Mammary epithelial cell (primary cell): ENCODE data around the gene PARP1.

Experiments
- CTCF ChIP-seq, 2 donors: IDR thresholded peaks in 1 of 2; conservative IDR thresholded peaks in 1 of 2; 2 replicates each; pipeline ENCODE4 v1.5.1; 2011 to 2012; ENCODE audit warnings: inconsistent platforms in 2 of 2, low read length in 2 of 2, mild to moderate bottlenecking in 2 of 2, control low read depth in 1 of 2, low read depth in 1 of 2; ENCODE audit not compliant: insufficient read depth in 1 of 2; ENCODE audit errors: extremely low read depth in 1 of 2
- EZH2 ChIP-seq: IDR thresholded peaks from 2 replicates; pipeline ENCODE4 v1.6.1; 2012; ENCODE audit warnings: low read length, inconsistent platforms, borderline replicate concordance

GRCh38 chr1:226349801-226350518 is 57.9 kb downstream of the PARP1 start:
- TF ChIP-seq CTCF (conservative IDR thresholded peaks at IDR 0.05 in 1 of 2, IDR thresholded peaks at IDR 0.05 in 1 of 2; ENCODE audit: extremely low read depth in 1 of 2, insufficient read depth in 1 of 2, low read depth in 1 of 2, low read length in 2 of 2) (no peak), EZH2 (no peak)
